T-helper 2 cell (primary cell): ENCODE data around the gene CELA2A.

Experiments
- DNase-seq, 5 experiments: peaks; one replicate each; pipeline versions ENCODE4 v3.0.0 to v3.0.0-alpha.2; 2012 to 2022
- total RNA-seq, 2 donors: gene quantifications; one replicate each; lab custom pipeline; 2026; lab: John Stamatoyannopoulos, UW

CELA2A gene
- 0 to 0.20 reads per million in 2 donors for total RNA-seq

- DNase-seq = no peak
Measured at GRCh38 chr1:15456313-15456954, at the start of gene CELA2A. Gene CELA2A (plus strand): TSS chr1:15456732. CDS start chr1:15456754, 22 bp downstream.

GRCh38 chr1:15407580-15407979 lies 49.0 kb upstream of the CELA2A start:
- DNase-seq = no peak

- no peak for DNase-seq
Measured at GRCh38 chr1:15408890-15409387, 47.6 kb upstream of the CELA2A start.

DNA sequence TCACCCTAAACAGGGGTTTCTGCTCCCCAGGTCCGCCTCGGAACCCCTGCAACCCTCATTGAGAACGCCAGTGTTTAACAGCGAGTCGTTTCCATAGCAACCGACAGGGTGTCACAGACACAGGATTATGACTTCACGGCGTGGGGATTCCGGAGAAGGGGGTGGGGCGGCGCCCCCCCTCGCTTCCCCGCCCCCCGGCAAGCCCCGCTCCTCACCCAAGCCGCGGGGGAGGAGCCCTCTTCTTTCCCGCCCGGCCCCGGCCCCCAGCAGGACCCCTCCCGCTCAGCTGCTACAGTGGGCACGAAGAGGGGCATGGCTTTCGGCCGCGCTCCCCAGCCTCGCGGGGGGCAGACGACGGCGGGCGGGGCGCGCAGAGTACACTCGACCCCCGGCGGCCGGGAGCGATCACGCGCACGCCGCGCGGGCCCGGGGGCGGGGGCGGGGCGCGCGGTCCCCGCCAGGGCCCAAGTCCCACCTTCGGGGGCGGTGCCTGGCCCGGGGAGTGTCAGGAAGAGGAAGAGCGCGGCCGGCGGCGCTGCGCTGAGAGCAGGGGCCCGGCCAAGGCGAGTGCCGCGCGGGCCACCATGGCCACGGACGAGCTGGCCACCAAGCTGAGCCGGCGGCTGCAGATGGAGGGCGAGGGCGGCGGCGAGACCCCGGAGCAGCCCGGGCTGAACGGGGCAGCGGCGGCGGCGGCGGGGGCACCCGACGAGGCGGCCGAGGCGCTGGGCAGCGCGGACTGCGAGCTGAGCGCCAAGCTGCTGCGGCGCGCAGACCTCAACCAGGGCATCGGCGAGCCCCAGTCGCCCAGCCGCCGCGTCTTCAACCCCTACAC lies 46.9 kb upstream of the CELA2A start, which contains the start of gene EFHD2:
TSS of gene EFHD2 (plus strand) at position 501 of the 835 bp plus-strand sequence. CDS start at position 585, 84 bp downstream.
- peak; percentile 74 to 87 (median 82) for DNase-seq

GRCh38 chr1:15410223-15410883 lies 46.2 kb upstream of the CELA2A start:
- peak in 2 of 5 experiments; percentile 23 to 41 for DNase-seq

GRCh38 chr1:15410884-15411245 lies 45.7 kb upstream of the CELA2A start:
- no peak for DNase-seq

- peak in 2 of 5 experiments; percentile 71 to 78 for DNase-seq
Measured at GRCh38 chr1:15411593-15412137, 44.9 kb upstream of the CELA2A start.

- peak in 3 of 5 experiments; percentile 48 to 85 (median 69) for DNase-seq
Measured at GRCh38 chr1:15412175-15412800, 44.2 kb upstream of the CELA2A start.

- no peak for DNase-seq
Measured at GRCh38 chr1:15412843-15413242, 43.7 kb upstream of the CELA2A start.

- DNase-seq = no peak
Measured at GRCh38 chr1:15413563-15414444, 42.7 kb upstream of the CELA2A start.

DNA sequence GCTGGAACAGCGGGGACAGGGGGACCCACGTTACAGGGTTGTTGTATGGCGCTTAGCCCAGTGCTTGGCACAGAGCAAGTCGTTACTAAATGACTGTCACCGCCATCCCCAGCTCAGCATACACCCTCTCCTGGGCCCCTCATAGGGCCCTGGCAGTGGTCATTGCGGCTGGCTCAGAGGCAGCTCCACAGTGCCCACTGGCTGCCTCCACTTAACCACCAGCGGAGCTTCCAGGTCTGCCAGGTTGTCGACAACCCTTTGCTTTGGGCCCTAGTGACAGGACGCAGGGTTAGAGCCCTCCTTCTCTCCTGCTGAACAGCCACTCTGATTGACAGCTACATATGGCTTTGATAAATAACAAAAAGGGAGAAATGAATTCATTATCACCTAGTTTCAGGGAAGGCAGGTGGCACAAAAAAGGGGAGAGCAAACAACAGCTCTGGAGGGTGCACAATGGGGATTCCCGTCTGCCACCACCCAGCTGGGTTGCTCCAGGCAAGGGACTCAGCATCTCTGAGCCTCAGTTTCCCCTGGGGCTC lies 42.0 kb upstream of the CELA2A start:
- DNase-seq = no peak

DNA sequence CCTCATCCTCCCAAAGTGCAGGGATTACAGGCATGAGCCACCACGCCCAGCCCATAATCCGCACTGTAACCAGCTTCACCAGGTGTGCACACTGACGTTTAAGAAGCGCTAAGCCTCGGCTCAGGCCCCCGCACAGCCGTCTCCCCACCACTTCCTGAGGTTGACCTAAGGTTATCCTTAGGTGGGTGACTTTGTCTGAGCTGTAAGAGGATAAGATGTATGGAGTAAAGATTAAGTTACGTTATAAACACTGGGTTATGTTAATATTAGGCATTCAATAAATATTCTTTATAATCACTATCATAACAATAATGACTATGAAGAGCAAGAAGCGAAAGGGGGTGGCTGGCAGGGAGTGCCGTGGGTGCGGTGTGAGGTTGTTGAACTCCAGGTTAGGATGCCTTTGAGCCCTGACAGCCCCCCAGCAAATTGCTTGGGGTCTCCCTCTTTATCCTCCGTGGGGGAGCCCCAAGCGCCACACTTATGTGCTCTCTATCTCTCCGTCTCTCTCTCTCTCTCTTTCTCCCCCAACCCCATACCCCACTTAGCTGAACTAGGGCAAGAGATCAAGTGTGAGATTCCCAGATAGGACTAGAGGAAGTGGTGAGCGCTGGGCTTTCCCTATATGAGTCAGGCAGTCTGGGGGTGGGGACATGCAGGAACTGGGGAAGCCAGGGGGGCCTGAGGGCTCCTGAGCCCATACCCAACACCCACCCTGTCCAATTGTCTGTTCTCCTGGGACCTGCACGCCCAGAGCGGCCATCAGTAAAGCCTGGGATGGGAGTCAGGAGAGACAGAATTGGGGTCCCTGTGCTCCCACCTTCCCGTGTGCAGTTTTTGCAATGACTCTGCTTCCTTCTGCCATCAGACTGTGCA lies 39.2 kb upstream of the CELA2A start:
- peak in 4 of 5 experiments; percentile 43 to 90 (median 76) for DNase-seq

DNA sequence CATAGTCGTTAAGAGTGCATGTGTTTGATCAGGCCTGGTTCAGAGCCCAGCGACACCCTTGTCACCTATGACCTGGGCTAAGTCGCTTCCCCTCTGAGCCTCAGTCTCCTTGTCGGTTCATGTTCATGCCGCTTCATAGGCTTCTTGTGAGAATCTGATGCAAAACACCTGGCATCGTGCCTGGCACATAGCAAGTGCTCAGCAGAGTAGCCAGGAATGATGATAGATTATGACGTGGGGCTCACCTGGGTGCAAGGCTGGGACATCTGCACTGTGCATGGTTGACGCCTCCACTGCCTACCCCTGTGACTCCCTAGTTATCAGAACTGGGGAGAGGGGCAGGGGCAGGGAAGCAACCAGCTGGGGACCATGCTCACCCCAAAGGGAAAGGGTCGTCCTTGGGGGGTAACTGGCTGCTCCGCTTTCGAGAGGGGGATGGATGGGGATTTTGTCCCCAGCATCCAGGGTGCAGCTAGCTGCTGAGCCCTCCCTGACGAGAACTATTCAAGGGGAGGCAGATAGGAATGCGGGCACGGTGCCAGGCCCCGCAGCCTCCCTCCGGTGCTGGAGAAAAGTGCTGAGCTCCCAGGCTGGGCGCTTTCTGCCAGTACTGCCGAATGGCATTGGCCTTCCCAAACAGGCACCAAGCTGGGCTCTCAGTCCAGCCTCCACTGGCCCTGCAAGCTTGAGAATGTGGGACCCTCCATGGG lies 37.6 kb upstream of the CELA2A start:
- no peak for DNase-seq

- DNase-seq = no peak
Measured at GRCh38 chr1:15420853-15421465, 35.6 kb upstream of the CELA2A start.

GRCh38 chr1:15422871-15423270 lies 33.7 kb upstream of the CELA2A start:
- DNase-seq = no peak

GRCh38 chr1:15423355-15424077 lies 33.0 kb upstream of the CELA2A start:
- DNase-seq = no peak

GRCh38 chr1:15424146-15424667 lies 32.3 kb upstream of the CELA2A start:
- DNase-seq = no peak

GRCh38 chr1:15424981-15425380 lies 31.6 kb upstream of the CELA2A start:
- no peak for DNase-seq
